H9 (cell line): ENCODE results near the gene BICRAL. TPM values are rescaled to one million over a fixed set of nuclear protein-coding genes. Genes with fewer than 3 reads are reported as not detected.

Experiments
- DNase-seq: peaks from one replicate; pipeline ENCODE4 v3.0.0-alpha.2; 2017
- H2AFZ ChIP-seq: one replicate; pipeline ENCODE4 v1.6.1; 2013; ENCODE audit warnings: mild to moderate bottlenecking, low read length, control low read depth, moderate library complexity
- H2AK5ac ChIP-seq: 2 replicates; pipeline ENCODE4 v1.6.1; 2013; ENCODE audit warnings: low read length, control low read depth, mixed read lengths; ENCODE audit not compliant: insufficient read length
- H2BK120ac ChIP-seq: one replicate; pipeline ENCODE4 v1.6.1; 2013; ENCODE audit warnings: low read depth, mild to moderate bottlenecking, low read length, control low read depth, inconsistent platforms; ENCODE audit not compliant: poor library complexity, severe bottlenecking
- H2BK12ac ChIP-seq: 2 replicates; pipeline ENCODE4 v1.6.1; 2013; ENCODE audit warnings: low read length, control low read depth, mixed read lengths, low read depth; ENCODE audit not compliant: insufficient read length
- H2BK15ac ChIP-seq: 2 replicates; pipeline ENCODE4 v1.6.1; 2013; ENCODE audit warnings: low read depth, low read length, control low read depth
- H2BK20ac ChIP-seq: one replicate; pipeline ENCODE4 v1.6.1; 2013; ENCODE audit warnings: low read depth, mild to moderate bottlenecking, low read length, control low read depth, inconsistent platforms; ENCODE audit not compliant: poor library complexity, severe bottlenecking
- H2BK5ac ChIP-seq: 2 replicates; pipeline ENCODE4 v1.6.1; 2013; ENCODE audit warnings: low read length, control low read depth, mixed read lengths; ENCODE audit not compliant: insufficient read length
- H3K14ac ChIP-seq: 2 replicates; pipeline ENCODE4 v1.6.1; 2013; ENCODE audit warnings: low read length, control low read depth; ENCODE audit not compliant: insufficient read depth
- H3K18ac ChIP-seq: 2 replicates; pipeline ENCODE4 v1.6.1; 2013; ENCODE audit warnings: low read depth, mild to moderate bottlenecking, mixed read lengths, low read length, control low read depth; ENCODE audit not compliant: insufficient read length
- H3K23ac ChIP-seq: 2 replicates; pipeline ENCODE4 v1.6.1; 2013; ENCODE audit warnings: low read length, control low read depth, mixed read lengths, low read depth; ENCODE audit not compliant: insufficient read length
- H3K23me2 ChIP-seq: 2 replicates; pipeline ENCODE4 v1.6.1; 2013; ENCODE audit warnings: low read depth, mild to moderate bottlenecking, mixed read lengths, low read length, control low read depth; ENCODE audit not compliant: insufficient read length, poor library complexity, severe bottlenecking
- H3K27ac ChIP-seq: 2 replicates; pipeline ENCODE4 v1.5.1; 2013; ENCODE audit warnings: low read length, control low read depth, mixed read lengths, low read depth; ENCODE audit not compliant: insufficient read length
- H3K27me3 ChIP-seq: 2 replicates; pipeline ENCODE4 v1.6.1; 2013; ENCODE audit warnings: low read length, control low read depth, inconsistent platforms; ENCODE audit not compliant: insufficient read depth
- H3K4ac ChIP-seq: 2 replicates; pipeline ENCODE4 v1.6.1; 2013; ENCODE audit warnings: low read depth, mild to moderate bottlenecking, control low read depth, inconsistent platforms, low read length, moderate library complexity
- H3K4me1 ChIP-seq: 2 replicates; pipeline ENCODE4 v1.6.1; 2013; ENCODE audit warnings: low read length, control low read depth, inconsistent platforms; ENCODE audit not compliant: insufficient read depth
- H3K4me2 ChIP-seq: 2 replicates; pipeline ENCODE4 v1.6.1; 2013; ENCODE audit warnings: low read length, control low read depth, mixed read lengths; ENCODE audit not compliant: insufficient read length, insufficient read depth
- H3K56ac ChIP-seq: 2 replicates; pipeline ENCODE4 v1.6.1; 2013; ENCODE audit warnings: low read depth, mild to moderate bottlenecking, mixed read lengths, low read length, control low read depth; ENCODE audit not compliant: insufficient read length
- H3K79me1 ChIP-seq: 2 replicates; pipeline ENCODE4 v1.6.1; 2013; ENCODE audit warnings: low read depth, mild to moderate bottlenecking, moderate library complexity, low read length, control low read depth, inconsistent platforms; ENCODE audit not compliant: insufficient read depth, poor library complexity, severe bottlenecking
- H3K79me2 ChIP-seq: 2 replicates; pipeline ENCODE4 v1.6.1; 2013; ENCODE audit warnings: low read length, control low read depth, inconsistent platforms; ENCODE audit not compliant: insufficient read depth
- H3K9ac ChIP-seq: 2 replicates; pipeline ENCODE4 v1.6.1; 2013; ENCODE audit warnings: low read length, control low read depth, mixed read lengths; ENCODE audit not compliant: insufficient read length; ENCODE audit errors: extremely low read depth
- H3K9me3 ChIP-seq: one replicate; pipeline ENCODE4 v1.6.1; 2013; ENCODE audit warnings: low read depth, low read length, inconsistent platforms; ENCODE audit not compliant: control insufficient read depth
- H3T11ph ChIP-seq: one replicate; pipeline ENCODE4 v1.6.1; 2013; ENCODE audit warnings: mild to moderate bottlenecking, low read length, control low read depth, inconsistent platforms
- H4K20me1 ChIP-seq: one replicate; pipeline ENCODE4 v1.6.1; 2013; ENCODE audit not compliant: control insufficient read depth, insufficient read length, insufficient read depth
- H4K5ac ChIP-seq: 2 replicates; pipeline ENCODE4 v1.6.1; 2013; ENCODE audit warnings: low read depth, mild to moderate bottlenecking, mixed read lengths, low read length, control low read depth; ENCODE audit not compliant: insufficient read length
- H4K8ac ChIP-seq: replicated peaks from 2 replicates; pipeline ENCODE4 v1.6.1; 2013; ENCODE audit warnings: low read length, control low read depth, mixed read lengths, low read depth; ENCODE audit not compliant: insufficient read length
- H4K91ac ChIP-seq: 2 replicates; pipeline ENCODE4 v1.6.1; 2013; ENCODE audit warnings: low read depth, mild to moderate bottlenecking, moderate library complexity, mixed read lengths, low read length, control low read depth; ENCODE audit not compliant: insufficient read length
- H3K27ac Mint-ChIP-seq, 3 experiments: 2 replicates in 2 of 3; 3 replicates in 1 of 3; pipeline ENCODE4 v1.8.0; 2020 to 2021; ENCODE audit warnings: mixed read lengths in 3 of 3, mild to moderate bottlenecking in 1 of 3, moderate library complexity in 1 of 3
- H3K27me3 Mint-ChIP-seq: 2 replicates; pipeline ENCODE4 v1.8.0; 2021; ENCODE audit warnings: low read depth, mild to moderate bottlenecking, moderate library complexity, mixed read lengths
- H3K36me3 Mint-ChIP-seq, 3 experiments: 2 replicates in 2 of 3; 3 replicates in 1 of 3; pipeline ENCODE4 v1.8.0; 2020 to 2021; ENCODE audit warnings: low read depth in 3 of 3, mixed read lengths in 3 of 3; ENCODE audit not compliant: insufficient read depth in 1 of 3
- H3K4me1 Mint-ChIP-seq, 2 experiments: 2 replicates each; pipeline ENCODE4 v1.8.0; 2020; ENCODE audit warnings: mixed read lengths in 2 of 2
- H3K4me3 Mint-ChIP-seq, 2 experiments: 2 replicates in 1 of 2; 3 replicates in 1 of 2; pipeline ENCODE4 v1.8.0; 2020 to 2021; ENCODE audit warnings: mild to moderate bottlenecking in 2 of 2, mixed read lengths in 2 of 2, moderate library complexity in 1 of 2
- H3K9me3 Mint-ChIP-seq, 2 experiments: 2 replicates in 1 of 2; 3 replicates in 1 of 2; pipeline ENCODE4 v1.8.0; 2020; ENCODE audit warnings: mild to moderate bottlenecking in 2 of 2, mixed read lengths in 2 of 2, moderate library complexity in 1 of 2
- CTCF ChIP-seq: fragments of 200-600 bp; sonication (generic); conservative IDR thresholded peaks from 3 replicates; pipeline ENCODE4 v1.8.0; 2021; ENCODE audit warnings: antibody characterized with exemption, mild to moderate bottlenecking
- WGBS: extraction: QIAGEN DNeasy Blood & Tissue Kit; methylation state at CpG from one replicate; pipeline ENCODE4 v1.1.7; 2013; ENCODE audit warnings: missing lambda C conversion rate, low lambda C conversion rate, mixed read lengths; ENCODE audit not compliant: insufficient read length; ENCODE audit errors: extremely low coverage; 5-methylcytosine and 5-hydroxymethylcytosine counted together
- total RNA-seq: library from RNA; stranded (reverse); gene quantifications from 2 replicates; pipeline ENCODE4 v1.2.1, GENCODE V29; 2021

Gene BICRAL
- total RNA-seq, 1 experiment from 2014 or later: 9.8 TPM

- Histone ChIP-seq H3K14ac (no peak overlapping the region), H3K56ac (no peak overlapping the region), H4K91ac (no peak overlapping the region), H3K79me2 (no peaks in the 10 kb centered on the region), H3K27me3 (no peaks in the 10 kb centered on the region), H3K4me1 (peaks cover 9% of the 10 kb centered on the region; the same call in 1 of the 2 replicates), H3K79me1 (no peaks in the 10 kb centered on the region), H3K9ac (no peak overlapping the region), H4K8ac (no peak overlapping the region), H4K5ac (no peak overlapping the region), H3T11ph (no peak overlapping the region), H3K18ac (no peak overlapping the region), H3K27ac (no peak overlapping the region), H3K23me2 (no peaks in the 10 kb centered on the region), H3K9me3 (no peaks in the 10 kb centered on the region), H2AK5ac (no peak overlapping the region), H4K20me1 (no peaks in the 10 kb centered on the region), H2BK15ac (no peak overlapping the region), H3K23ac (no peak overlapping the region), H3K4ac (no peak overlapping the region), H2AFZ (no peak overlapping the region), H2BK120ac (no peak overlapping the region), H2BK5ac (no peak overlapping the region), H2BK12ac (no peak overlapping the region), H3K4me2 (no peak overlapping the region), H2BK20ac (no peak overlapping the region)
- peaks cover 28 to 30% of the 10 kb centered on the region in 2 experiments for H3K4me1 Mint-ChIP-seq
- no CpG with 5 or more reads among the region's 3 CpGs for WGBS
- no peaks in the 10 kb centered on the region for H3K27me3 Mint-ChIP-seq
- no peak overlapping the region for H3K27ac Mint-ChIP-seq
- H3K36me3 Mint-ChIP-seq: peaks cover 0 to 22% (median 9%) of the 10 kb centered on the region in 3 experiments; a peak in 4 of 7 replicates
- no peak for DNase-seq
- no peak for TF ChIP-seq CTCF
- H3K9me3 Mint-ChIP-seq: no peaks in the 10 kb centered on the region
- H3K4me3 Mint-ChIP-seq: no peak overlapping the region
Observed at GRCh38 chr6:42762950-42763349, 18.9 kb upstream of the BICRAL start.
